Measurements from ENCODE around the gene EZR. TPM values are rescaled to one million over a fixed set of nuclear protein-coding genes. Genes with fewer than 3 reads are reported as not detected.
A peak's percentile ranks its signal among the peaks of the same experiment; 100 is the strongest.

The EZR gene
- total RNA-seq, 4 donors from 2014 or later = 208 to 339 (median 285) TPM

DNA sequence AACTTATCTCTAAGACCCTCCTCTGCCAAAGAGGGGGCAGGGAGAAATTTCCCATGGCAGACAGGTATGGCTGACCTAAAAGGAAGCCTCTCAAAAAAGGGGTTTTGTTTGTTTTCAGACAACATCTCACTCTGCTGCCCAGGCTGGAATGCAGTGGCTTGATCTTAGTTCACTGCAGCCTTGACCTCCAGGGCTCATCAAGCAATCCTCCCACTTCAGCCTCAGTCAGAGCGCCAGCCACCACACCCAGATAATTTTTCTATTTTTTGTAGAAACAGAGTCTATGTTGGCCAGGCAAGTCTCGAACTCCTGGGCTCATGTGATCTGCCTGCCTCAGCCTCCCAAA, 3.8 kb downstream of the EZR start:
- no peak for DNase-seq
- TF ChIP-seq POLR2A (IDR thresholded peaks at IDR 0.05) = no peak
- TF ChIP-seq CTCF (IDR thresholded peaks at IDR 0.05) = no peak
- 59 to 61% methylated on average over 2 of the region's 2 CpGs for WGBS, 2 donors

DNA sequence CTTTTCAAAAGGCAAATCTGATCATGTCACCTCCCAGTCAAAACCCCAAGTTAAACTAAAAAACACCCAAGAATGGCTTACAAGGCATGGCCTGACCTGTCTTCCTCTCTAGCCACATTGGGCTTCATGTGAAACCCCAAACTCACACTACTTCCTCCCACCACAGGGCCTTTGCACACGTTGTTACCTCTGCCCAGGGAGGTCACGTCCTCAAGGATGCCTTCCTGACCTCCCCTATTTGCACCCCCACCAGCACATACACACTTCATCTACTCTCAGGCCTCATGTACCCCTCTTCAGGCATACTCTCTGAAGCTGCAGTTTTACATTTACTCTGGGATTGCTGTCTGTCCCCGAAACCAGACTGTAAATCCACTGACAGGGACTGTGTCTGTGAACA, 6.1 kb downstream of the EZR start:
- Histone ChIP-seq H3K9me3 (no peaks in the 10 kb centered on the region), H3K27me3 (no peaks in the 10 kb centered on the region), H3K4me1 (peaks cover 16 to 99% (median 57%) of the 10 kb centered on the region in 3 donors), H3K36me3 (peaks cover 0 to 69% (median 0%) of the 10 kb centered on the region in 3 donors), H3K27ac (peak overlapping the region; percentile 66 to 100 (median 99)), H3K4me3 (peak overlapping the region in 2 of 4 donors; percentile 76 to 97)
- TF ChIP-seq CTCF (IDR thresholded peaks at IDR 0.05) (no peak), POLR2A (IDR thresholded peaks at IDR 0.05) (no peak)
- intact Hi-C loops (cut with DNase I) = no loop called here
- 77 to 87% methylated on average over 3 of the region's 3 CpGs for WGBS, 2 donors
- DNase-seq = no peak

More for the DNA sequence above, 3.8 kb downstream of the EZR start:
- H3K4me1 ChIP-seq = peaks cover 11 to 87% (median 46%) of the 10 kb centered on the region in 3 donors
- no peaks in the 10 kb centered on the region for H3K27me3 ChIP-seq
- intact Hi-C loops (cut with DNase I) = no loop called here
- H3K36me3 ChIP-seq = peaks cover 0 to 49% (median 0%) of the 10 kb centered on the region in 3 donors
- peak overlapping the region; percentile 73 to 97 (median 83) for H3K4me3 ChIP-seq
- no peaks in the 10 kb centered on the region for H3K9me3 ChIP-seq
- peak overlapping the region; percentile 66 to 100 (median 99) for H3K27ac ChIP-seq

- Histone ChIP-seq H3K4me3 (no peak overlapping the region), H3K36me3 (peaks cover 0 to 74% (median 0%) of the 10 kb centered on the region in 3 donors), H3K4me1 (peaks cover 16 to 100% (median 58%) of the 10 kb centered on the region in 3 donors), H3K27me3 (no peaks in the 10 kb centered on the region), H3K27ac (peak overlapping the region; percentile 66 to 100 (median 99)), H3K9me3 (no peaks in the 10 kb centered on the region)
- intact Hi-C loops (cut with DNase I) = no loop called here
- no peak for DNase-seq
- 33 to 46% methylated on average over 5 of the region's 5 CpGs for WGBS, 2 donors
- no peak for TF ChIP-seq POLR2A (IDR thresholded peaks at IDR 0.05)
- no peak for TF ChIP-seq CTCF (IDR thresholded peaks at IDR 0.05)
Measured at GRCh38 chr6:158812611-158813010, 6.6 kb downstream of the EZR start.

DNA sequence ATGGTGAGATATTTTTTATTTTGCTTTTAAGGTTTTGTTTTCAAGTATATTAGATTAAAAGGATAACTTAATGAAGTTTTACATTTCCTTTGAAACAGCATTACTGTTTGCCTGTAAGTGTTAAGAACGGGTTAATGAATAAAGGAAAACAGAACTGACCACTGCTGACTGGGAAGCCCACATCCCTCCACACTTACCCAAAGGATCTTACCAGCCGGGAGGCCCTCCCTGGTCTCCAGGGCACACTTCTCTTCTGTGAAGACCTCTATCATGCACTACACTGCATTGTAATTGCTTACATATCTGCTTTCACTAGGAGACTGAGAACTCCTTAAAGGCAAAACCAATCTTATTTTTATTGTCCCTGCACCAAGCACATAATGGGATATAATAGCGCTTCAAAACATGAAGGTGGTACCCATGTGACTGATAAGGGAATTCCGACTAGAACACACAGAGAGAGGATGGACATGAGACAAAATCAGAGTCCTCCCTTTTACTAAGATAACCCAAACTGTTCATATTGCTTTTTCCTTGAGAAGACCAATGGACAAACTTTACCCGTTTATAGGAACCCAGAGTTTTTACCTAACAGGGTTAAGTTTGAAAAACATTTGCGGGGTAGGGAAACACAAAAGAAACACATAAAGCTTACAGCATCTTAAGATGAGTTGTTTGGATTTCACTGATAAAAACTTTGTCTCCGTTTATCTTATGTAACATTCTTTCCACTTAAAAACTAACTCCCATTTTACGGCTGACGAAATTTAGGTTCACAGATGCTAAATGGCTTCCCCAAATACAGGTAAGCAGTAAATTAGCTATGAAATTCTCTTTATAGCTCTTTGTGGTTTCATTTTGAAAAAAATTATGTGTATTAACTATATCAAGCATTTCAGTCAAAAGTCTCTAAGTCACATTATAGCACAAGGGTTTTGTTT, 8.7 kb downstream of the EZR start:
- 71 to 73% methylated on average over 9 of the region's 9 CpGs for WGBS, 2 donors
- Histone ChIP-seq H3K27ac (peak overlapping the region; percentile 43 to 99 (median 64)), H3K27me3 (no peaks in the 10 kb centered on the region), H3K36me3 (peaks cover 0 to 78% (median 0%) of the 10 kb centered on the region in 3 donors), H3K9me3 (no peaks in the 10 kb centered on the region), H3K4me1 (peaks cover 13 to 100% (median 47%) of the 10 kb centered on the region in 3 donors), H3K4me3 (no peak overlapping the region)
- intact Hi-C loops (cut with DNase I) = no loop called here
- DNase-seq = no peak
- TF ChIP-seq POLR2A (IDR thresholded peaks at IDR 0.05) (no peak), CTCF (IDR thresholded peaks at IDR 0.05) (no peak)

All from esophagus squamous epithelium (tissue), 5 donors.